GM12801 (cell line): ENCODE data around the gene APBA1.

ENCODE experiments used
- CTCF ChIP-seq: IDR thresholded peaks from one replicate; pipeline ENCODE4 v1.5.1; 2011; ENCODE audit warnings: control low read depth; ENCODE audit not compliant: insufficient read length; ENCODE audit errors: extremely low read depth

The APBA1 gene

GRCh38 chr9:69385581-69386033 lies 286.6 kb downstream of the APBA1 start:
- TF ChIP-seq CTCF, result no peak

GRCh38 chr9:69382135-69382534 lies 290.0 kb downstream of the APBA1 start:
- TF ChIP-seq CTCF, result no peak

- no peak for TF ChIP-seq CTCF
Measured at GRCh38 chr9:69380811-69381210, 291.4 kb downstream of the APBA1 start.

GRCh38 chr9:69380301-69380700 lies 291.9 kb downstream of the APBA1 start:
- TF ChIP-seq CTCF, result no peak

GRCh38 chr9:69379270-69379982 lies 292.7 kb downstream of the APBA1 start:
- TF ChIP-seq CTCF, result no peak

- TF ChIP-seq CTCF, result no peak
Measured at GRCh38 chr9:69377981-69378380, 294.2 kb downstream of the APBA1 start.
